K562 (cell line): ENCODE results near the gene USP5. TPM values are rescaled to one million over a fixed set of nuclear protein-coding genes. Genes with fewer than 3 reads are reported as not detected.

Source experiments
- GATA2 ChIP-seq: sonication (generic); formaldehyde crosslinking; IDR thresholded peaks from 2 replicates; pipeline ENCODE4 v1.4.0; 2020; ENCODE audit warnings: mild to moderate bottlenecking, missing genetic modification reagents
- HCFC1 ChIP-seq: IDR thresholded peaks from 2 replicates; pipeline ENCODE4 v1.6.1; 2012; ENCODE audit warnings: low read depth, low read length, improper control_type of control experiment
- ILF3 ChIP-seq: fragments of 450-650 bp; IDR thresholded peaks from 2 replicates; pipeline ENCODE4 v1.6.1; 2018; ENCODE audit warnings: antibody characterized with exemption, mild to moderate bottlenecking, moderate library complexity, borderline replicate concordance
- MYNN ChIP-seq, 2 experiments: sonication (generic); formaldehyde crosslinking in 1 of 2; IDR thresholded peaks; 2 replicates each; pipeline versions ENCODE4 v1.5.0 to v1.6.1; 2016 to 2020; ENCODE audit warnings: antibody characterized with exemption in 1 of 2, missing genetic modification reagents in 1 of 2
- PREB ChIP-seq: sonication (generic); formaldehyde crosslinking; IDR thresholded peaks from 2 replicates; pipeline ENCODE4 v1.8.1; 2023; ENCODE audit warnings: mild to moderate bottlenecking, missing genetic modification reagents
- PURB ChIP-seq: sonication (generic); formaldehyde crosslinking; IDR thresholded peaks from 2 replicates; pipeline ENCODE4 v1.9.0; 2021; ENCODE audit warnings: low read depth, mild to moderate bottlenecking, missing genetic modification reagents
- THRB ChIP-seq: fragments of 450-650 bp; formaldehyde crosslinking; conservative IDR thresholded peaks from 2 replicates; pipeline ENCODE4 v1.4.0; 2022; ENCODE audit warnings: mild to moderate bottlenecking, missing genetic modification characterization
- WHSC1 ChIP-seq: IDR thresholded peaks from one replicate; pipeline ENCODE4 v1.6.1; 2012; ENCODE audit warnings: low read length, control low read depth, inconsistent platforms
- ZKSCAN8 ChIP-seq: fragments of 200-800 bp; sonication (Bioruptor generic); IDR thresholded peaks from 2 replicates; pipeline ENCODE4 v1.6.1; 2016; ENCODE audit warnings: missing genetic modification characterization, missing compliant biosample characterization
- ZNF24 ChIP-seq: fragments of 450-650 bp; IDR thresholded peaks from 2 replicates; pipeline ENCODE4 v1.6.1; 2016
- ZNF77 ChIP-seq: fragments of 250-450 bp; sonication (Bioruptor Pico); IDR thresholded peaks from 2 replicates; pipeline ENCODE4 v1.5.0; 2020
- polyA plus RNA-seq, 8 experiments: library from polyadenylated mRNA; depleted of rRNA in 4 of 8; stranded (reverse) in 5 of 8; unstranded in 3 of 8; fragments of >200 nt; fragmentation: Nextera tagmentation in 2 of 8; fragmentation: Illumina TruSeq in 1 of 8; extraction: Ambion mirVana in 2 of 8; extraction: Trizol in 1 of 8; gene quantifications; 2 replicates each; pipeline versions ENCODE4 v1.2.1 to v1.2.3, GENCODE V29; 2011 to 2014; ENCODE audit warnings: inconsistent platforms in 1 of 8, missing spikeins in 1 of 8
- total RNA-seq, 7 experiments: library from RNA; depleted of rRNA in 6 of 7; stranded (reverse); fragments of >200 nt in 6 of 7; fragmentation: Illumina TruSeq in 2 of 7; extraction: Trizol in 2 of 7; gene quantifications; 2 replicates each; pipeline versions ENCODE4 v1.2.1 to v1.2.3, GENCODE V29; 2011 to 2021; ENCODE audit warnings: low replicate concordance in 1 of 7
- TF ChIP-seq, protein P1 (sequence below), 2 experiments: fragments of 150-350 bp in 1 of 2; IDR thresholded peaks; 2 replicates each; pipeline ENCODE4 v1.6.1; 2012 to 2016; ENCODE audit warnings: low read depth in 2 of 2, low read length in 2 of 2, mild to moderate bottlenecking in 1 of 2, moderate library complexity in 1 of 2

Gene USP5
- total and polyA plus RNA-seq, 9 of the 15 experiments (the other 6 are each of a cell fraction or from before 2014, with no cell fraction given): 1.4 to 107 (median 48.6) TPM

DNA sequence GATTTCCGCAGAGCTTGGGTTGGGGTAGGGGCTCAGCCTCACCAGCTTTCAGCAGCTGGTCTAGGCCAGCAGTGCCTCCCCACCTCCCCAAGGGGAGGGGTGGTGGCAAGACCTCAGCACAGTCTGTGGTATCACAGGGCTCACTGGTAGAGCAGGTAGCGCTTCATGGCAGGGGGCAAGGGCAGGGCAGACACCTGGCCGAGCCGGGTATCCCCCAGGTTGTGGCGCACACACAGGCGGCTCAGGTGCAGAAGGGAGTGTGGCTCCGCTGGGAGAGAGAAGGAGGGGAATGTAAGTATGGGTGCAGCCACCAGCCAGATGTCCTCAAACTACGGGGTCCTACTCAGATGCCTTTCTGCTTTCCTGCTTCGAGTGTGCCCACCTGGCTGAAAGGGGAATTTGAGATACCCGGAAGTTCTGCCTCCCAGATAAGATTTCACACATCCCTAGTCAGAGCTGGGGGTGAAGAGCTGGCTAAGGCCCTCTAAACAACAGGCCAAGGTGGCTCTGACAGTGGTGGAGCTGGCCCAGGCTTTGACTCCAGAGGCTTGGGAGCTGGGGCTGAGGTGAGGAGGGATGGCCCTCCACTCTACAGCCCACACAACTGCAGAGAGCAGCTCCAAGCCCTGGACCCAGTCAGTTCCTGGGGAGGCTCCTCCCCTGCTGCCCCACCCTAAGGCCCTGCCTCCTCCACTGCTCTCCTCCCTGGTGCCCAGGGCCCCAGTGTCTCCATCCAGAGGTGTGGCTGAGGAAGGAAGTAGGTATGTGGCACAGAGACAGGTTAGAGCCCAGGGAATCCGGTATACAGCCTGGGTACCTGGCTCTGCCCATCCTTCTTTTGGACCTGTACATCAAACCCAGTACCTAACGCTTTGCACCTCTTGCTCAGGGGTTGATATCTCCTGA lies 19.4 kb downstream of the USP5 start (continued):
- TF ChIP-seq, protein P1, sequence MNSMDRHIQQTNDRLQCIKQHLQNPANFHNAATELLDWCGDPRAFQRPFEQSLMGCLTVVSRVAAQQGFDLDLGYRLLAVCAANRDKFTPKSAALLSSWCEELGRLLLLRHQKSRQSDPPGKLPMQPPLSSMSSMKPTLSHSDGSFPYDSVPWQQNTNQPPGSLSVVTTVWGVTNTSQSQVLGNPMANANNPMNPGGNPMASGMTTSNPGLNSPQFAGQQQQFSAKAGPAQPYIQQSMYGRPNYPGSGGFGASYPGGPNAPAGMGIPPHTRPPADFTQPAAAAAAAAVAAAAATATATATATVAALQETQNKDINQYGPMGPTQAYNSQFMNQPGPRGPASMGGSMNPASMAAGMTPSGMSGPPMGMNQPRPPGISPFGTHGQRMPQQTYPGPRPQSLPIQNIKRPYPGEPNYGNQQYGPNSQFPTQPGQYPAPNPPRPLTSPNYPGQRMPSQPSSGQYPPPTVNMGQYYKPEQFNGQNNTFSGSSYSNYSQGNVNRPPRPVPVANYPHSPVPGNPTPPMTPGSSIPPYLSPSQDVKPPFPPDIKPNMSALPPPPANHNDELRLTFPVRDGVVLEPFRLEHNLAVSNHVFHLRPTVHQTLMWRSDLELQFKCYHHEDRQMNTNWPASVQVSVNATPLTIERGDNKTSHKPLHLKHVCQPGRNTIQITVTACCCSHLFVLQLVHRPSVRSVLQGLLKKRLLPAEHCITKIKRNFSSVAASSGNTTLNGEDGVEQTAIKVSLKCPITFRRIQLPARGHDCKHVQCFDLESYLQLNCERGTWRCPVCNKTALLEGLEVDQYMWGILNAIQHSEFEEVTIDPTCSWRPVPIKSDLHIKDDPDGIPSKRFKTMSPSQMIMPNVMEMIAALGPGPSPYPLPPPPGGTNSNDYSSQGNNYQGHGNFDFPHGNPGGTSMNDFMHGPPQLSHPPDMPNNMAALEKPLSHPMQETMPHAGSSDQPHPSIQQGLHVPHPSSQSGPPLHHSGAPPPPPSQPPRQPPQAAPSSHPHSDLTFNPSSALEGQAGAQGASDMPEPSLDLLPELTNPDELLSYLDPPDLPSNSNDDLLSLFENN (IDR thresholded peaks at IDR 0.05; ENCODE audit: low read depth in 2 of 2, low read length in 2 of 2): 0 out of 4 replicates have a peak, but pooled peaks of 1 of the 2 experiments have one; percentile 4
- TF ChIP-seq GATA2 (CRISPR knock-in tag) (no peak), ILF3 (0 out of 2 replicates have a peak, but pooled peaks have one; percentile 23), PREB (no peak), ZNF24 (no peak), HCFC1 (no peak; the same call in 1 of the 2 replicates), MYNN (IDR thresholded peaks at IDR 0.05) (peak; percentile 32; the same call in 1 of the 2 replicates), MYNN (CRISPR knock-in tag; IDR thresholded peaks at IDR 0.05) (no peak), ZNF77 (CRISPR knock-in tag) (peak; percentile 60; the same call in 1 of the 2 replicates), PURB (CRISPR knock-in tag) (no peak), ZKSCAN8 (CRISPR knock-in tag) (no peak), WHSC1 (no peak), THRB (CRISPR knock-in tag) (no peak; the same call in 1 of the 2 replicates)
